Occipital lobe (tissue), 2 donors: ENCODE results near the gene RHEB. TPM values are rescaled to one million over a fixed set of nuclear protein-coding genes. Genes with fewer than 3 reads are reported as not detected.
"Not testable (repeated sequence)": the region's sequence is repeated elsewhere in the genome, so short reads cannot be mapped to it uniquely, and the experiment has no call there.

Experiments
- DNase-seq: peaks from one replicate; lab custom pipeline; 2025; lab: John Stamatoyannopoulos, UW
- total RNA-seq: library from RNA; depleted of rRNA; stranded (reverse); fragments of >200 nt; gene quantifications from one replicate; pipeline ENCODE4 v1.2.3, GENCODE V29; 2014

RHEB gene
- total RNA-seq = 83.9 TPM

- DNase-seq = peak; percentile 98
These were observed at the start of gene RHEB for GRCh38 chr7:151519765-151520418. RHEB (minus strand) TSS chr7:151519895; CDS start chr7:151519511, 384 bp downstream.

- no peak for DNase-seq
These were observed 47.2 kb upstream of the RHEB start for GRCh38 chr7:151566897-151567320.

GRCh38 chr7:151565541-151565940 is 45.8 kb upstream of the RHEB start:
- no peak for DNase-seq

- no peak for DNase-seq
These were observed 40.5 kb upstream of the RHEB start for GRCh38 chr7:151560243-151560642.

- no peak for DNase-seq
These were observed 40.0 kb upstream of the RHEB start for GRCh38 chr7:151559557-151560183.

GRCh38 chr7:151558575-151558974 is 38.9 kb upstream of the RHEB start:
- no peak for DNase-seq

- DNase-seq = no peak
These were observed 36.9 kb upstream of the RHEB start for GRCh38 chr7:151556592-151556991.

GRCh38 chr7:151553356-151553755 is 33.7 kb upstream of the RHEB start:
- DNase-seq = no peak

GRCh38 chr7:151552352-151553028 is 32.8 kb upstream of the RHEB start:
- DNase-seq = no peak

GRCh38 chr7:151551820-151552219 is 32.1 kb upstream of the RHEB start:
- DNase-seq = no peak

GRCh38 chr7:151550656-151551286 is 31.1 kb upstream of the RHEB start:
- DNase-seq = no peak

- no peak for DNase-seq
These were observed 29.9 kb upstream of the RHEB start for GRCh38 chr7:151549644-151550043.

- DNase-seq = no peak
These were observed 29.4 kb upstream of the RHEB start for GRCh38 chr7:151549083-151549482.

- DNase-seq = no peak
These were observed 24.5 kb upstream of the RHEB start for GRCh38 chr7:151544183-151544582.

GRCh38 chr7:151542606-151543130 is 23.0 kb upstream of the RHEB start:
- DNase-seq = no peak

- no peak for DNase-seq
These were observed 22.2 kb upstream of the RHEB start for GRCh38 chr7:151541709-151542499.

GRCh38 chr7:151540146-151540545 is 20.5 kb upstream of the RHEB start:
- DNase-seq = no peak

- DNase-seq = peak; percentile 62
These were observed 19.5 kb upstream of the RHEB start for GRCh38 chr7:151539088-151539671.

- DNase-seq = no peak
These were observed 18.3 kb upstream of the RHEB start for GRCh38 chr7:151537818-151538561.

- not testable (repeated sequence) for DNase-seq
These were observed 16.5 kb upstream of the RHEB start for GRCh38 chr7:151536178-151536577.
